HFF-Myc (cell line): ENCODE measurements around the gene TRIM36.

Experiments
- DNase-seq: peaks from one replicate; pipeline ENCODE4 v3.0.0-alpha.2; 2011; ENCODE audit warnings: low read depth; ENCODE audit errors: extremely low read depth
- H3K4me3 ChIP-seq: replicated peaks from 2 replicates; pipeline ENCODE4 v1.5.1; 2011; ENCODE audit warnings: low read depth, mild to moderate bottlenecking, control low read depth, low read length
- TF ChIP-seq, protein P1 (sequence below): IDR thresholded peaks from 2 replicates; pipeline ENCODE4 v1.5.1; 2012; ENCODE audit warnings: mild to moderate bottlenecking, low read depth, low read length, control low read depth; ENCODE audit errors: missing control alignments

Gene TRIM36

DNA sequence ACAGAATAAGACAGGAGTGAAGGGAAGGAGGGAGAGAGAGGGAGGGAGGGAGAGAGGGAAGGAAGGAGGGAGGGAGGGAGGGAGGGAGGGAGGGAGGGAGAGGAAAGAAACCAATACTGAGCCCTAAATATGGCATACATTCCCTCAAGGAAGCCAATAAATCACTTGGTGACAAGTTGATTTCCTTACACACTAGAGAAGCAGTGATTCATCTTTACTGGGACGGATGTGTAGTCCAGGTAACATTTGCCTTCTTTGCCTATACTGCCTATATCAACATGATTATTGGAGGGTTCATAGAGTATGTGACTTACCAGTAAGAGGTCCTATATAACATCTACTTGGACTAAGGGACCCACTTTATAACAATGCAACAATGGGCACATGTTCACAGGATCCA, 83.2 kb downstream of the TRIM36 start:
- no peak for DNase-seq
- TF ChIP-seq, protein P1, sequence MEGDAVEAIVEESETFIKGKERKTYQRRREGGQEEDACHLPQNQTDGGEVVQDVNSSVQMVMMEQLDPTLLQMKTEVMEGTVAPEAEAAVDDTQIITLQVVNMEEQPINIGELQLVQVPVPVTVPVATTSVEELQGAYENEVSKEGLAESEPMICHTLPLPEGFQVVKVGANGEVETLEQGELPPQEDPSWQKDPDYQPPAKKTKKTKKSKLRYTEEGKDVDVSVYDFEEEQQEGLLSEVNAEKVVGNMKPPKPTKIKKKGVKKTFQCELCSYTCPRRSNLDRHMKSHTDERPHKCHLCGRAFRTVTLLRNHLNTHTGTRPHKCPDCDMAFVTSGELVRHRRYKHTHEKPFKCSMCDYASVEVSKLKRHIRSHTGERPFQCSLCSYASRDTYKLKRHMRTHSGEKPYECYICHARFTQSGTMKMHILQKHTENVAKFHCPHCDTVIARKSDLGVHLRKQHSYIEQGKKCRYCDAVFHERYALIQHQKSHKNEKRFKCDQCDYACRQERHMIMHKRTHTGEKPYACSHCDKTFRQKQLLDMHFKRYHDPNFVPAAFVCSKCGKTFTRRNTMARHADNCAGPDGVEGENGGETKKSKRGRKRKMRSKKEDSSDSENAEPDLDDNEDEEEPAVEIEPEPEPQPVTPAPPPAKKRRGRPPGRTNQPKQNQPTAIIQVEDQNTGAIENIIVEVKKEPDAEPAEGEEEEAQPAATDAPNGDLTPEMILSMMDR = no peak
- no peak overlapping the region for H3K4me3 ChIP-seq

DNA sequence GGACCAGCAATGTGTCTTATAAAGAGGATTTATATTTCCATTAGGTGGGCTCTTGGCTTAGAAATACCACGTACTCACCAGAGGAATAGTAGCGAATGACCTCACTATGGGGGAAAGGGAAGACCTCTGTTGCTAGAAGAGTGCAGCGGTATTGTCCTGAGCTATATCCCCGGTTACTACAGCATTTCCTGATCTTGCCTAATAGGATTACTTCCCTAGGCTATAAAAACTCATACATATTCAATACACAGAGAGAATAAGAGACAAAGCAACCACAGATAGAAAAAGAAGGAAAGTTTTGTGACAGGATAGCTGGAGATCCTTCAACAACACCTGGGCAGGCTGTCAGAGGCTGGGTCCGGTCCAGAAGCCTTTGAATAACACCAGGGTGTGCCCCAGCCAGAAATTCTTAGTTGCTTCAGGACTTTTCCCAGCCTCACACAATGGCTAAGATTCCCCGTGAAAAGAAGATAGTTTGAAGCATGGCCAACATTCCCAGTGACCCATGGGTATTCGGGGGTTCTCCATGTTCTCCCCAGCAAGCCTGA, 85.4 kb downstream of the TRIM36 start:
- TF ChIP-seq, protein P1 = no peak
- no peak overlapping the region for H3K4me3 ChIP-seq
- DNase-seq = no peak

DNA sequence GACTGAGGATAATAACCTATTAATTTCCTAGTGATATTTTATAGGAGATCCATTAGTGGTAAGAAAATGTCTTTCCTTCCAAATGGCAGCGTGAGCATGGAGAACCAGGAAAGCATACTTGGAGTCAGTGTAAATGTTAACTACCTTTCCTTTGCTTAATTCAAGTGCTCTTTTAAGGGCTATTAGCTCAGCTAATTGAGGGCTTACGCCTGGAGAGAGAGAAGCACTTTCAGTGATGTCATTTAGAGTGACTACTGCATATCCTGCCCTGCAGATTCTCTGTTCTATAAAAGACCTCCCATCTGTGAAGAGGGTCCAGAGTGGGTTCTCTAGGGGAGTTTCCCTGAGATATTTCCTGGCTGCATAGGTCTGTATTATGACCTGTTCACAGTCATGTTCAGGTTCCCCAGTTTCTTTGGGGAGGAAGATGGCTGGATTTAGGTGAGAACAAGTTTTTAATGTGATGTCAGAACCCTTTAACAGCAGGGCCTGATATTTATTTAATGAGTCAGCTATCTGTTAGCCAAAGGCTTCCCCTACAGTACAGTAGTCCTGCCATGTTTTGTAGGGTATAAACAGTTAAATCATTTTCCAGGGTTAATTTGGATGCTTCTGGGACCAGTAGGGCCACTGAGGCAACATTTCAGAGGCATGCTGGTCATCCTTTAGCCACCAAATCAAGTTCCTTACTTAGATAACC, 89.6 kb downstream of the TRIM36 start:
- TF ChIP-seq, protein P1 = no peak
- no peak for DNase-seq
- H3K4me3 ChIP-seq = no peak overlapping the region
